Upper lobe of left lung (tissue), 4 donors: Measurements from ENCODE around the gene DRD3.

Experiments used
- CTCF ChIP-seq, 6 experiments: fragments of 450-650 bp in 4 of 6; fragments of 200-600 bp in 2 of 6; sonication (generic) in 2 of 6; IDR thresholded peaks; one replicate each; pipeline ENCODE4 v1.5.1; 2016 to 2019; ENCODE audit warnings: antibody characterized with exemption in 6 of 6
- POLR2A ChIP-seq, 4 donors: fragments of 450-650 bp; IDR thresholded peaks; one replicate each; pipeline ENCODE4 v1.5.1; 2016 to 2017; ENCODE audit warnings: antibody characterized with exemption in 4 of 4, mild to moderate bottlenecking in 2 of 4

GRCh38 chr3:114128826-114129225, 50.0 kb downstream of the DRD3 start:
- TF ChIP-seq CTCF (IDR thresholded peaks at IDR 0.05) (no peak), POLR2A (IDR thresholded peaks at IDR 0.05) (no peak)
